Karpas-422 (cell line): ENCODE measurements around the gene ITPK1. TPM values are rescaled to one million over a fixed set of nuclear protein-coding genes. Genes with fewer than 3 reads are reported as not detected.

Experiments
- DNase-seq: peaks from one replicate; pipeline ENCODE4 v3.0.0-alpha.2; 2015
- H2AFZ ChIP-seq: fragments of 200-600 bp; sonication (generic); 2 replicates; pipeline ENCODE4 v1.6.1; 2014; ENCODE audit warnings: antibody characterized with exemption, low read length, mixed read lengths
- H3K27ac ChIP-seq: fragments of 200-600 bp; sonication (generic); 2 replicates; pipeline ENCODE4 v1.5.1; 2014; ENCODE audit warnings: mild to moderate bottlenecking, low read length, moderate library complexity
- H3K27me3 ChIP-seq: fragments of 200-600 bp; sonication (generic); 2 replicates; pipeline ENCODE4 v1.6.1; 2014; ENCODE audit warnings: low read length, mixed read lengths
- H3K36me3 ChIP-seq: fragments of 200-600 bp; sonication (generic); 2 replicates; pipeline ENCODE4 v1.6.1; 2014; ENCODE audit warnings: low read length, mixed read lengths; ENCODE audit not compliant: insufficient read depth
- H3K4me1 ChIP-seq: fragments of 200-600 bp; sonication (generic); 2 replicates; pipeline ENCODE4 v1.6.1; 2014; ENCODE audit warnings: mild to moderate bottlenecking, low read length, mixed read lengths
- H3K4me2 ChIP-seq: fragments of 200-600 bp; sonication (generic); 2 replicates; pipeline ENCODE4 v1.6.1; 2014; ENCODE audit warnings: low read length, low read depth, mild to moderate bottlenecking; ENCODE audit not compliant: poor library complexity, severe bottlenecking
- H3K4me3 ChIP-seq: fragments of 200-600 bp; sonication (generic); 2 replicates; pipeline ENCODE4 v1.5.1; 2014; ENCODE audit warnings: mild to moderate bottlenecking, antibody characterized with exemption, low read length, mixed read lengths
- H3K79me2 ChIP-seq: fragments of 200-600 bp; sonication (generic); 2 replicates; pipeline ENCODE4 v1.6.1; 2014; ENCODE audit warnings: mild to moderate bottlenecking, low read length, mixed read lengths
- H3K9ac ChIP-seq: fragments of 200-600 bp; sonication (generic); 2 replicates; pipeline ENCODE4 v1.6.0; 2014; ENCODE audit warnings: low read length
- H3K9me2 ChIP-seq: fragments of 200-600 bp; sonication (generic), shearing (Covaris generic); replicated peaks from 2 replicates; pipeline ENCODE4 v1.6.0; 2014; ENCODE audit warnings: mild to moderate bottlenecking, low read length, moderate library complexity; ENCODE audit not compliant: insufficient read depth
- H3K9me3 ChIP-seq: fragments of 300-700, 200-600 bp; sonication (generic); 2 replicates; pipeline ENCODE4 v1.6.1; 2014; ENCODE audit warnings: low read length, mixed read lengths
- H4K20me1 ChIP-seq: fragments of 200-600 bp; sonication (generic); 2 replicates; pipeline ENCODE4 v1.6.1; 2014; ENCODE audit warnings: mild to moderate bottlenecking, antibody characterized with exemption, low read length, low read depth; ENCODE audit not compliant: insufficient read depth
- total RNA-seq: library from RNA; depleted of rRNA; stranded (reverse); fragments of >200 nt; shearing (Covaris generic); gene quantifications from 2 replicates; pipeline ENCODE4 v1.2.3, GENCODE V29; 2014; ENCODE audit warnings: low replicate concordance

Gene ITPK1
- total RNA-seq, 1 experiment from 2014 or later: 6.3 TPM

DNA sequence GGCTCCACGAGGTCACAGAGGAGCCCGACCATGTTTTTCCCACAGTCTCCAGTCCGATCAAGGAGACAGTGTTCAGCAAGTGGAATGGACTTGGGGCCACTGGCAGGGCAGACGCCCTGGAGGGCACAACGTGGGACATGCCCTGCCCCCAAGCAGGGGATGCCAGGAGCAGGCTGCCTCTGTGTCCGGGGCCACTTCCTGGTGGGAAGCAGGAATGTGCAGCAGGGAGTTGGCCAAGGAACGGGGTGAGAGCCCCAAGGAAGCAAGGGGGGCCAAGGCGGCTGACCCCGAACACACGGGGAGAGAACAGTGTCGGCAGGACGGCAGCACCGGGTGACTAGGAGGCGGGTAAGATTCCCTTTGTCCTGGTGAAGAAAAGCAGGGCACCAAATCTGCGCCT, 100.2 kb downstream of the ITPK1 start:
- peaks cover 30% of the 10 kb centered on the region for H4K20me1 ChIP-seq
- no peak for DNase-seq

DNA sequence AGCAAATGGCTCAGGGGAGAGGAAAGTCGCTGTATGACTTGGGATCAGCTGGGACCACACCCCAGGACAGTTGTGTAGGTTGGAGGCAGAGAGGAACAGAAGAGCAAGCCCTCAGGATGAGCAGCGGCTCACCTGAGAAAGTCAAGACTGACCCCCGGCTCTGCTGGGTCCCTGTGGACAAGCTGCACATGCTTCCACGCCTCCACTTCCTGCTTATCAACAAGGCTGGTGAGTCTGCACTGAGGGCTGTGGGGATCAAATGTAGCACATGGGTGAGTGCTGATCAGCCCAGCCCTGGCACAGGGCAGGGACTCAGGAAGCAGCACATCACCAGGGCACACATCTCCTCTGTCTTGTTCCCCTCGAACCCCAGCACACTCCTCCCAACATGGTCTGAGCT, 100.7 kb downstream of the ITPK1 start:
- H3K36me3 ChIP-seq: no peaks in the 10 kb centered on the region
- no peaks in the 10 kb centered on the region for H3K4me1 ChIP-seq
- H3K27ac ChIP-seq: no peak overlapping the region
- no peaks in the 10 kb centered on the region for H3K27me3 ChIP-seq
- H3K79me2 ChIP-seq: no peaks in the 10 kb centered on the region
- no peak overlapping the region for H3K9ac ChIP-seq
- H3K4me2 ChIP-seq: no peak overlapping the region
- H3K4me3 ChIP-seq: no peak overlapping the region
- no peak overlapping the region for H2AFZ ChIP-seq
- DNase-seq: no peak
- H4K20me1 ChIP-seq: peaks cover 32% of the 10 kb centered on the region
- no peaks in the 10 kb centered on the region for H3K9me2 ChIP-seq
- no peaks in the 10 kb centered on the region for H3K9me3 ChIP-seq

More for the DNA sequence above, 100.2 kb downstream of the ITPK1 start:
- no peaks in the 10 kb centered on the region for H3K79me2 ChIP-seq
- no peaks in the 10 kb centered on the region for H3K9me2 ChIP-seq
- no peak overlapping the region for H3K27ac ChIP-seq
- no peak overlapping the region for H2AFZ ChIP-seq
- no peaks in the 10 kb centered on the region for H3K36me3 ChIP-seq
- H3K4me2 ChIP-seq: no peak overlapping the region
- H3K9me3 ChIP-seq: no peaks in the 10 kb centered on the region
- no peaks in the 10 kb centered on the region for H3K4me1 ChIP-seq
- no peak overlapping the region for H3K4me3 ChIP-seq
- H3K9ac ChIP-seq: no peak overlapping the region
- H3K27me3 ChIP-seq: no peaks in the 10 kb centered on the region

DNA sequence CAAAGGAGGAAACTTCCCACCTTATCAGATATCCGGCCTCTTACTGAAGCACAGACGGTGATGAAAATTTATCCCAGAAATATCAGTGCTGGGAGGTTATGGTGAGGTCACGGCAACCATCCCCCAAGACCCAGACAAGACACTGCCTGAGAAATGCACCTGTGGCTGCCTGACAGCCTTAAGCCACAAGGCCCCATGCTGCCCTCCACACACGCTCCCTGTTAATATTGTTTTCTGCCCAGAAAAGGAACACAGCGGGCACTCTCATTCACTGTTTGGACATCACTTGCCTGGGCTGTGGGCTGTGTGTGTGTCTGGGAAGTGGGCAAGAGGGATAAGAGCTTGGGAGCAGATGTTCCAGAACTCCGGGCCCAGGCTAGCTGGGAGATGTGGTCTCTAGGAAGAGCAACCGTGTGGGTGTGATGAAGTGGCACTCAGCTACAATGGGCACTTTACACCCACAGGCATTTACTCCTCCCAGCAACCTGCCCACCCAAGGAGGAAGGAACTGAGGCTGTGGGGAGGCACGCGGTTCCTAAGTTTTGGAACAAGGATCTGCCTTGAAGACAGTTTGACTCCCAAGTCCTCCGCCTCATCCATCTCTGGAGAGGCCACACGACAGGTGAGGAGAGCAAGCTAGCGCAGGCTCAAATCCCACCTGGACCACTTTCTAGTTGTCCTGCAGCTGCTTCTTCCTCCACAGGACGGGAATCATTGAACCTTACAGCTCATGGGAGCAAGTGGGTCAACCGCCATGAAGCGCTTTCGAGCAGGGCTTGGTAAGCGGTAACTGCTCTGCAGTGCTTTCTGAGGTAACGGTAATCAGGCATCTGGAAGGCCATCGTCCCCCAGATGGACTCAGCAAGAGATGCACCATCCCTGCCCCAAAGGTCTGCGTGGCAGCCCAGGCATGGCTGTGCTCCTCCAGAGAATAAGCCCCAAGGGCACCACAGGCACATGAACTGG, 101.4 kb downstream of the ITPK1 start:
- H3K9me2 ChIP-seq: no peaks in the 10 kb centered on the region
- no peak overlapping the region for H3K4me2 ChIP-seq
- H3K4me3 ChIP-seq: no peak overlapping the region
- H3K27me3 ChIP-seq: no peaks in the 10 kb centered on the region
- no peak for DNase-seq
- no peaks in the 10 kb centered on the region for H3K4me1 ChIP-seq
- H3K79me2 ChIP-seq: no peaks in the 10 kb centered on the region
- H3K27ac ChIP-seq: no peak overlapping the region
- no peak overlapping the region for H2AFZ ChIP-seq
- peaks cover 28% of the 10 kb centered on the region; the same call in 1 of the 2 replicates for H4K20me1 ChIP-seq
- H3K9me3 ChIP-seq: no peaks in the 10 kb centered on the region
- H3K36me3 ChIP-seq: no peaks in the 10 kb centered on the region
- no peak overlapping the region for H3K9ac ChIP-seq

DNA sequence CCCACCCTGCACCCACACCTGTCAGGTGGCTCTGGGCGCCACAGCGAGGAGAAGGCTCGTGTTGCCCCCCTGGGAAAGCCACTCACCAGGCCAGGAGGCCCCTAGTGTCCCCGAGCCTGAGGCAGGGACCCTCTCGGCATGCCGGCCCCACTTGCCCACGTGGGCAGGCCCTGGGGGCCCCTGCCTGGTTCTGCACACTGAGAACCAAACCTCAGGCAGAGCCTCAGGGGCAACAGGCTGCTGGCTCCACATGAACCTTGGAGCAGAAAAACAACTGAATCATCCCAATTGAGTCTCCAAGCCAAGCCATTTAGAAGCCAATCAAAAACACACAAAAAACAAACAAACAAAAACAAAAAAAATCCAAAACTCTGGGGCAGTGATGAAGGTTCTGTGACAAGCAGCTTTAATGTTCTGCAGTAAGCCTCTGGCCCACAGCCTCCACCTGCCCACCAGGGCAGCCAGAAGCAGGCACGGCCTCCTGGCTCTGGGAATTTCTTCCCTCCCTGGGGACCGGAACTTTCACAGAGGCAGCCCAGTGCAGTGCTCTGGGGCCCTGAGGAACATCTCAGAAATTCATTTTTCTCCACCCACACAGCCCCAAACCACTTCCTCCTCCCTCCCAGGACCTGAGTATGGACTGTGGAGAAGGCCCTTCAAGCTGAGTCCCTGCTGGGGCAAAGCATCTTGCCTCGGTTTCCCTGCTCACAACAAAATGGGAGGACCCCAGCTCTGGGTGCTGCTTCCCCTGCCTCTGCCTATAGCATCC, 102.6 kb downstream of the ITPK1 start:
- no peak overlapping the region for H3K4me2 ChIP-seq
- no peaks in the 10 kb centered on the region for H3K9me2 ChIP-seq
- H3K4me1 ChIP-seq: no peaks in the 10 kb centered on the region
- peaks cover 22% of the 10 kb centered on the region; the same call in 1 of the 2 replicates for H4K20me1 ChIP-seq
- no peak overlapping the region for H3K27ac ChIP-seq
- no peak overlapping the region for H3K9ac ChIP-seq
- no peaks in the 10 kb centered on the region for H3K36me3 ChIP-seq
- DNase-seq: no peak
- H2AFZ ChIP-seq: no peak overlapping the region
- no peaks in the 10 kb centered on the region for H3K9me3 ChIP-seq
- H3K79me2 ChIP-seq: no peaks in the 10 kb centered on the region
- H3K27me3 ChIP-seq: no peaks in the 10 kb centered on the region
- no peak overlapping the region for H3K4me3 ChIP-seq

DNA sequence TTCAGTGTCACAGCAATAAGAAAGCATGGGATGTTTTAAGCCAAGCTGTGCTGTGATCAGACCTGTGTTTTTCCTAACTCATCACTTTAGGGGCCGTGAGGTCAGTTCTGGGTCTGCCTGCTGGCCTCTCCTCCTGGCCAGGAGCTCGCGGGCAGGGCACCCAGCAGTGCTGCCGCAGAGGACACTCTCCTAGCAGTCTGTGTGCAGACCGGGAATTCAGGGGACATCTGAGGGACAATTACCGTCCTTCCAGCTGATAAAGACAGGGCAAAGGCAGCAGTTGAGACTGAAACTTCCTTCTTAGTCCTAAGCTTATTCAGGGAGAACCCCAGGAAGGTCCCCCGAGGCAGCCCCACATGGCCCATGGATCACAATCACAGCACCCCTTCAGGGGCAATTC, 103.2 kb downstream of the ITPK1 start:
- no peak overlapping the region for H3K9ac ChIP-seq
- H3K27me3 ChIP-seq: no peaks in the 10 kb centered on the region
- H2AFZ ChIP-seq: no peak overlapping the region
- no peaks in the 10 kb centered on the region for H3K9me3 ChIP-seq
- peaks cover 29% of the 10 kb centered on the region; the same call in 1 of the 2 replicates for H4K20me1 ChIP-seq
- H3K9me2 ChIP-seq: no peaks in the 10 kb centered on the region
- no peaks in the 10 kb centered on the region for H3K79me2 ChIP-seq
- no peak overlapping the region for H3K4me3 ChIP-seq
- no peak for DNase-seq
- no peaks in the 10 kb centered on the region for H3K36me3 ChIP-seq
- H3K4me1 ChIP-seq: no peaks in the 10 kb centered on the region
- H3K4me2 ChIP-seq: no peak overlapping the region
- no peak overlapping the region for H3K27ac ChIP-seq

DNA sequence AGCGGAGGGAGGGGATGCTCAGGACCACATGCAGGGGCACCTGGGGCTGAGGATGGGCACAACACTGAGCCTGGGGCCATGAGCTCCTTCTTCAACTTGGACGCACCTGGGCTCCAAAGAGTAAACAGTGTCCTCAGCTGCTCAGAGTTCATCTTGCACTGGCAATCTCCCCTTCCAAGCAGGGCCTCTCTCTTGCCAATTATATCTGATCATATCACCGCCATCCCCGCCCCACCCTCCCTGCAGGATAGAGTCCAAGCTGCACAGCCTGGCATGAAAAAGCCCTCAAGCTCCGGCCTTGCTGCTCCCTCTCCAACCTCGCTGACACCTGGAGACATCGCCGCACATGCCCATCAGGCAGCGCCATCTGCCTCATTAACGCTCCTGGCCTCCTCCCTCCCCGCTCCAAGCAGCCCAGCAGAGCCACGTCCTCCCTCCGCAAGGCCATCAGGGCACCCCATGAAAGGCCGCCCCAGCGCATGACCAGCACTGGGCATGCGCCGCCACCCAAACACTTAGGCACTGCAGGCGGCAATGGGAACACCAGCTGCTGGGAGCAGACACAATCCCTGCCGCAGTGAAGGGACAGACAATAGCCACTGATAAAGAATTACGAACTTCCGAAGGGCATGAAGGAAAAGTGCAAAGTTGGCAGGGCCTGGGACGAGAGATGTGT, 103.9 kb downstream of the ITPK1 start:
- Histone ChIP-seq H3K4me3 (no peak overlapping the region), H3K9me2 (no peaks in the 10 kb centered on the region), H3K4me2 (no peak overlapping the region), H3K79me2 (no peaks in the 10 kb centered on the region), H3K27me3 (no peaks in the 10 kb centered on the region), H3K9me3 (no peaks in the 10 kb centered on the region), H2AFZ (no peak overlapping the region), H3K27ac (no peak overlapping the region), H3K36me3 (no peaks in the 10 kb centered on the region), H3K9ac (no peak overlapping the region), H4K20me1 (peaks cover 30% of the 10 kb centered on the region; the same call in 1 of the 2 replicates), H3K4me1 (no peaks in the 10 kb centered on the region)
- DNase-seq: no peak

DNA sequence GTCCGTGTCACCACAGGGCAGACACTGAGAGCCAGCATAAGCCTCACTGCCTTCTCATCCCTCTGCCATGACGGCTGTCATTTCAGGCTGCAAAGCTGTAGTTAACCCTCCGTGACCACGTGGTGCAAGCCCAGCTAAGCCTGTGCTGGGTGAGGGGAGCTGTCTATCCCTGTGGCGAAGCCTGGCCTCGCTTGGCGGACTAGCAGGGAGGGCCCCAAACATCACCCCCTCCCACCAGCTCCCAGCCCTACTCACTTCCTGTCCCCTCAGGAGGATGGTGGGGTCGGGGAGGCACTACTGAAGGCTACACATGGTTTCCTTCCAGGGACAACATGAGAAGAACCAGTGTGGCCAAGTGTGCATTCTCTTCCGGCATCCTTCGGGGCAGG, 104.6 kb downstream of the ITPK1 start:
- Histone ChIP-seq H3K36me3 (no peaks in the 10 kb centered on the region), H3K9me2 (no peaks in the 10 kb centered on the region), H4K20me1 (peaks cover 28% of the 10 kb centered on the region; the same call in 1 of the 2 replicates), H3K27ac (no peak overlapping the region), H3K9me3 (no peaks in the 10 kb centered on the region), H3K27me3 (no peaks in the 10 kb centered on the region), H3K4me1 (no peaks in the 10 kb centered on the region), H3K4me2 (no peak overlapping the region), H2AFZ (no peak overlapping the region), H3K79me2 (no peaks in the 10 kb centered on the region), H3K9ac (no peak overlapping the region), H3K4me3 (no peak overlapping the region)
- no peak for DNase-seq
